BE2C (cell line): Measurements from ENCODE around the gene TEF.

Source experiments
- DNase-seq: peaks from one replicate; pipeline ENCODE4 v3.0.0-alpha.2; 2020
- H3K27me3 ChIP-seq: fragments of 250-450 bp; sonication (Bioruptor Pico); 2 replicates; pipeline ENCODE4 v1.5.1; 2020; ENCODE audit warnings: mild to moderate bottlenecking
- H3K36me3 ChIP-seq: fragments of 250-450 bp; sonication (Bioruptor Pico); 2 replicates; pipeline ENCODE4 v1.5.1; 2020; ENCODE audit warnings: mild to moderate bottlenecking
- H3K4me1 ChIP-seq: fragments of 250-450 bp; sonication (Bioruptor Pico); 2 replicates; pipeline ENCODE4 v1.5.1; 2020
- H3K4me3 ChIP-seq: 2 replicates; pipeline ENCODE4 v1.5.1; 2011; ENCODE audit warnings: low read depth, low read length
- H3K9me3 ChIP-seq: fragments of 250-450 bp; sonication (Bioruptor Pico); 2 replicates; pipeline ENCODE4 v1.5.1; 2020
- CTCF ChIP-seq: IDR thresholded peaks from 2 replicates; pipeline ENCODE4 v1.5.1; 2012; ENCODE audit warnings: mild to moderate bottlenecking, low read depth, low read length

TEF gene

DNA sequence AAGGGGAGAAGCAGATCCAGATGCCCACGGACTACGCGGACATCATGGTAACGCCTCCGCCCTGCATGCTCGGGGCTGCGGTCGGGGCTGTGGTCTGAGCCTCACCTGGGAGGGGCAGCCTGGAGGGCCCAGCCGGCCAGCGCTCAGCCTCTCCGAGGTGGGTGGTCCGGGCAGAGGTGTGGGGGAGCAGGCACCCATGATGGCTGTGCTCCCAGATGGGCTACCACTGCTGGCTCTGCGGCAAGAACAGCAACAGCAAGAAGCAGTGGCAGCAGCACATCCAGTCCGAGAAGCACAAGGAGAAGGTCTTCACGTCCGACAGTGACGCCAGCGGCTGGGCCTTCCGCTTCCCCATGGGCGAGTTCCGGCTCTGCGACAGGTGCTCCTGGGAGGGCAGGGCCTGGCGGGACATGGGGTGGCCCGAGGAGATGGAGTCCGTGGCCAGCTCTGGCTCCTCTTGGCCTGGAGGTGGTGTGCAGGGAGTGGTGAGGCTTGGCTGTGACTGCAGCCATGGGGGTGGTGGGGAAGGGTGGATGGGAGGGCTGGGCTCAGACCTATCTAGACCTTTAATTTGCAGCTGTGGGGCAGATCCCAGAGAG lies 25.2 kb upstream of the TEF start:
- H3K9me3 ChIP-seq, result no peaks in the 10 kb centered on the region
- no peaks in the 10 kb centered on the region for H3K4me1 ChIP-seq
- no peak for TF ChIP-seq CTCF
- no peak overlapping the region for H3K4me3 ChIP-seq
- H3K27me3 ChIP-seq, result no peaks in the 10 kb centered on the region
- peaks cover 42% of the 10 kb centered on the region for H3K36me3 ChIP-seq
- DNase-seq, result no peak

DNA sequence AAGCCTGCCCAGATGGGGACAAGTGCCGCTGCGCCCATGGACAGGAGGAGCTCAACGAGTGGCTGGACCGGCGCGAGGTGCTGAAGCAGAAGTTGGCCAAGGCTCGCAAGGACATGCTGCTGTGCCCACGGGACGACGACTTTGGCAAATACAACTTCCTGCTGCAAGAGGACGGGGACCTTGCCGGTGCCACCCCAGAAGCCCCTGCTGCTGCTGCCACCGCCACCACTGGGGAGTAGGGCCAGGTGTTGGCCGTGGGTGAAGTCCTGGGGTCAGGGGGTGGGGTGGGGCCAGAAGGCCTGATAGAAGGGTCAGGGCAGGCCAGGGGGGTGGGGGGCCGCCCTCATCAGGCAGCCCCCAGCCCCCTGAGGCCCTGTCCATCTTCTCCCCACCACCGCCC lies 24.6 kb upstream of the TEF start:
- no peaks in the 10 kb centered on the region for H3K27me3 ChIP-seq
- H3K9me3 ChIP-seq, result no peaks in the 10 kb centered on the region
- no peak for TF ChIP-seq CTCF
- no peak overlapping the region for H3K4me3 ChIP-seq
- H3K4me1 ChIP-seq, result no peaks in the 10 kb centered on the region
- no peak for DNase-seq
- peaks cover 36% of the 10 kb centered on the region for H3K36me3 ChIP-seq

DNA sequence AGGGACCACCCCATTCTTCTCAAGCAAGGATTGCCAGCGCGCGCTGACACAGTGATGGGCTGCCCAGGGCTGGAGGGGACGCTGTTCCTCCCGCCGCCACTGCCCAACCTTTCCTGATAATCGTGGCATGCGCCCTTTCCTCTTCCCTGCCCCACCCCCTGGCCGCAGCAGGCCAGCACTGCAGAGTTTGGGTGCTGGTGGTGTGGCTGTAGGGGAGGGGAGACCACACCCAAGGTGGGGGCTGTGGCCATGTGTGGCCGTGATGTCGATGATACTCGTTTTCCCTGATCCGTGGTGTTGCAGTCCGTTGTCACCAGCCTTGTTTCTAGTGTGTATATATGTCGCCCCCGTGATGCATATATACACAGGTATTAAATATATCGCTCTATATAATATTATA lies 22.8 kb upstream of the TEF start:
- DNase-seq, result no peak
- no peaks in the 10 kb centered on the region for H3K4me1 ChIP-seq
- peaks cover 27% of the 10 kb centered on the region for H3K36me3 ChIP-seq
- H3K27me3 ChIP-seq, result no peaks in the 10 kb centered on the region
- TF ChIP-seq CTCF, result no peak
- no peaks in the 10 kb centered on the region for H3K9me3 ChIP-seq
- no peak overlapping the region for H3K4me3 ChIP-seq

- H3K27me3 ChIP-seq, result no peaks in the 10 kb centered on the region
- H3K36me3 ChIP-seq, result peaks cover 27% of the 10 kb centered on the region
- DNase-seq, result no peak
- no peaks in the 10 kb centered on the region for H3K4me1 ChIP-seq
- TF ChIP-seq CTCF, result no peak
- no peak overlapping the region for H3K4me3 ChIP-seq
- no peaks in the 10 kb centered on the region for H3K9me3 ChIP-seq
Observed at GRCh38 chr22:41359376-41359775, 22.4 kb upstream of the TEF start.

GRCh38 chr22:41360126-41360525 lies 21.6 kb upstream of the TEF start:
- no peaks in the 10 kb centered on the region for H3K4me1 ChIP-seq
- no peak for TF ChIP-seq CTCF
- DNase-seq, result no peak
- no peaks in the 10 kb centered on the region for H3K27me3 ChIP-seq
- no peaks in the 10 kb centered on the region for H3K9me3 ChIP-seq
- H3K36me3 ChIP-seq, result peaks cover 24% of the 10 kb centered on the region
- no peak overlapping the region for H3K4me3 ChIP-seq

GRCh38 chr22:41361716-41362310 lies 19.9 kb upstream of the TEF start:
- Histone ChIP-seq H3K36me3 (peaks cover 9% of the 10 kb centered on the region), H3K4me3 (no peak overlapping the region), H3K27me3 (no peaks in the 10 kb centered on the region), H3K4me1 (peaks cover 5% of the 10 kb centered on the region), H3K9me3 (no peaks in the 10 kb centered on the region)
- TF ChIP-seq CTCF, result no peak
- no peak for DNase-seq
